ENCODE data around the gene AUTS2. TPM values are rescaled to one million over a fixed set of nuclear protein-coding genes. Genes with fewer than 3 reads are reported as not detected.

Gene AUTS2
- total RNA-seq, 1 experiment from 2014 or later = 256 TPM

GRCh38 chr7:70317356-70317755 is 719.1 kb downstream of the AUTS2 start:
- no peak overlapping the region for H3K14ac ChIP-seq (ENCODE audit: insufficient read depth, low read length)
- no peak for TF ChIP-seq CTCF (conservative IDR thresholded peaks at IDR 0.05)
- no peaks in the 10 kb centered on the region for H3K36me3 Mint-ChIP-seq (ENCODE audit: insufficient read depth in 1 of 3, low read depth in 3 of 3)
- H3K4me1 ChIP-seq (ENCODE audit: insufficient read depth, low read length) = peaks cover 2% of the 10 kb centered on the region; the same call in 1 of the 2 replicates
- no peak overlapping the region for H4K91ac ChIP-seq (ENCODE audit: insufficient read length, low read depth, low read length)
- no peak overlapping the region for H3K27ac Mint-ChIP-seq
- H3K4me2 ChIP-seq (ENCODE audit: insufficient read depth, insufficient read length, low read length) = no peak overlapping the region
- H4K8ac ChIP-seq (replicated peaks; ENCODE audit: insufficient read length, low read depth, low read length) = no peak overlapping the region
- no peaks in the 10 kb centered on the region for H3K79me1 ChIP-seq (ENCODE audit: insufficient read depth, low read depth, low read length, poor library complexity, severe bottlenecking)
- H2BK5ac ChIP-seq (ENCODE audit: insufficient read length, low read length) = no peak overlapping the region
- H3K9me3 Mint-ChIP-seq = no peaks in the 10 kb centered on the region
- no peak overlapping the region for H3K23ac ChIP-seq (ENCODE audit: insufficient read length, low read depth, low read length)
- H3K56ac ChIP-seq (ENCODE audit: insufficient read length, low read depth, low read length) = no peak overlapping the region
- no peaks in the 10 kb centered on the region for H3K23me2 ChIP-seq (ENCODE audit: insufficient read length, low read depth, low read length, poor library complexity, severe bottlenecking)
- no peak for DNase-seq
- no peaks in the 10 kb centered on the region for H4K20me1 ChIP-seq (ENCODE audit: control insufficient read depth, insufficient read depth, insufficient read length)
- no peak overlapping the region for H3K9ac ChIP-seq (ENCODE audit: extremely low read depth, insufficient read length, low read length)
- no peak overlapping the region for H2BK15ac ChIP-seq (ENCODE audit: low read depth, low read length)
- no CpG with 5 or more reads among the region's 2 CpGs for WGBS (ENCODE audit: extremely low coverage, insufficient read length, low lambda C conversion rate)
- no peak overlapping the region for H3K18ac ChIP-seq (ENCODE audit: insufficient read length, low read depth, low read length)
- H3K4me3 Mint-ChIP-seq = no peak overlapping the region; a peak in 1 of 5 replicates
- H3K4me1 Mint-ChIP-seq = peaks cover 34 to 52% of the 10 kb centered on the region in 2 experiments
- no peak overlapping the region for H2BK12ac ChIP-seq (ENCODE audit: insufficient read length, low read depth, low read length)
- H3K27me3 Mint-ChIP-seq (ENCODE audit: low read depth) = no peaks in the 10 kb centered on the region
- H3T11ph ChIP-seq (ENCODE audit: low read length) = no peak overlapping the region
- H3K9me3 ChIP-seq (ENCODE audit: control insufficient read depth, low read depth, low read length) = no peaks in the 10 kb centered on the region
- no peak overlapping the region for H4K5ac ChIP-seq (ENCODE audit: insufficient read length, low read depth, low read length)
- H3K27me3 ChIP-seq (ENCODE audit: insufficient read depth, low read length) = no peaks in the 10 kb centered on the region
- H3K79me2 ChIP-seq (ENCODE audit: insufficient read depth, low read length) = no peaks in the 10 kb centered on the region
- no peak overlapping the region for H2AK5ac ChIP-seq (ENCODE audit: insufficient read length, low read length)
- H3K27ac ChIP-seq (ENCODE audit: insufficient read length, low read depth, low read length) = no peak overlapping the region
- H2BK20ac ChIP-seq (ENCODE audit: low read depth, low read length, poor library complexity, severe bottlenecking) = no peak overlapping the region
- no peak overlapping the region for H3K4ac ChIP-seq (ENCODE audit: low read depth, low read length)
- H2BK120ac ChIP-seq (ENCODE audit: low read depth, low read length, poor library complexity, severe bottlenecking) = no peak overlapping the region
- no peak overlapping the region for H2AFZ ChIP-seq (ENCODE audit: low read length)

Data from H9 (cell line).